ENCODE data around the gene ATPAF2.

ATPAF2 gene

DNA sequence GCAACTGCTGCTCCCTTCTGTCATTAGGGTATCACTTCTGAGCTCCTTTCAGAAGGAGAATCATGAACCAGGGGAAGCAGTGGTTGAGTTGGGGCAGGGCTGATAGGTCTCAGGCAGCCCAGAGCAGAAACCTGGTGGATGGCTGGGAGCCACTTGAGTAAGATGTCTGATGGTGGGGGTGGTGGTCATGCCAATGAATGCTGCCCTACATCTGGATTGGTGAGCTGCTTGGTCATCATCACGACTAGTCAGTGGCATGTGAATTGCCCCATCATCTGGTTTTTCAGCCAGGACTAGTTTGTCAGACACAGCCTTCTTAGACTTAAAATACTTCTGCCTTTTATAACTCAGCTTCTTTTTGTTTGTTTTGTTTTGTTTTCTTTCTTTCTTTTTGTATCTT, 2.8 kb upstream of the ATPAF2 start:
- Histone ChIP-seq H3K79me1 (replicated peaks; ENCODE audit: low read length, poor library complexity, severe bottlenecking) (peaks cover 47% of the 10 kb centered on the region), H2AFZ (ENCODE audit: low read depth, low read length) (no peak overlapping the region), H3K27me3 (ENCODE audit: control insufficient read depth in 1 of 2, insufficient read depth in 1 of 2, low read length in 2 of 2) (no peaks in the 10 kb centered on the region), H3K27ac (ENCODE audit: low read length, poor library complexity, severe bottlenecking) (no peak overlapping the region), H3K4me1 (ENCODE audit: control insufficient read depth, insufficient read depth, low read depth, low read length) (peaks cover 25% of the 10 kb centered on the region), H2BK15ac (ENCODE audit: low read depth, poor library complexity, severe bottlenecking) (no peak overlapping the region), H3K18ac (ENCODE audit: low read depth in 1 of 2, low read length in 2 of 2) (no peak overlapping the region), H3K9me3 (ENCODE audit: control insufficient read depth, low read length) (no peaks in the 10 kb centered on the region), H3K9ac (ENCODE audit: low read length) (peak overlapping the region; percentile 75), H3K36me3 (ENCODE audit: control insufficient read depth in 1 of 2, insufficient read depth in 2 of 2, low read depth in 1 of 2, low read length in 2 of 2) (peaks cover 0 to 26% of the 10 kb centered on the region in 2 experiments), H2BK120ac (ENCODE audit: low read depth, low read length) (no peak overlapping the region), H4K8ac (ENCODE audit: low read length) (no peak overlapping the region), H3K4me3 (ENCODE audit: insufficient read depth in 1 of 2, low read depth in 1 of 2, low read length in 2 of 2) (peak overlapping the region in 1 of 2 experiments; percentile 16), H2BK12ac (ENCODE audit: low read length in 2 of 2) (no peak overlapping the region), H2AK5ac (ENCODE audit: low read length, severe bottlenecking) (peak overlapping the region; percentile 36), H3K23ac (ENCODE audit: low read length in 2 of 2) (no peak overlapping the region), H3K4me2 (ENCODE audit: low read length, poor library complexity, severe bottlenecking) (no peak overlapping the region), H3K14ac (ENCODE audit: low read length in 2 of 2) (no peak overlapping the region), H2BK5ac (ENCODE audit: low read depth, low read length, poor library complexity, severe bottlenecking) (no peak overlapping the region), H4K91ac (ENCODE audit: low read length) (no peak overlapping the region), H3K4ac (ENCODE audit: low read depth in 1 of 2, low read length in 2 of 2) (no peak overlapping the region)
- peak; percentile 68 for DNase-seq
- 80% methylated on average over 1 of the region's 1 CpG for whole genome bisulfite sequencing

- no peak overlapping the region for H2BK120ac ChIP-seq (ENCODE audit: low read depth, low read length)
- H3K4me2 ChIP-seq (ENCODE audit: low read length, poor library complexity, severe bottlenecking) = peak overlapping the region; percentile 67
- H4K91ac ChIP-seq (ENCODE audit: low read length) = no peak overlapping the region
- no peak overlapping the region for H3K27ac ChIP-seq (ENCODE audit: low read length, poor library complexity, severe bottlenecking)
- WGBS = 48% methylated on average over 6 of the region's 6 CpGs
- peaks cover 0 to 15% of the 10 kb centered on the region in 2 experiments for H3K36me3 ChIP-seq (ENCODE audit: control insufficient read depth in 1 of 2, insufficient read depth in 2 of 2, low read depth in 1 of 2, low read length in 2 of 2)
- no peak overlapping the region for H2BK15ac ChIP-seq (ENCODE audit: low read depth, poor library complexity, severe bottlenecking)
- peak overlapping the region; percentile 89 to 93 for H3K4me3 ChIP-seq (ENCODE audit: insufficient read depth in 1 of 2, low read depth in 1 of 2, low read length in 2 of 2)
- peak overlapping the region in 1 of 2 experiments; percentile 5 for H3K4ac ChIP-seq (ENCODE audit: low read depth in 1 of 2, low read length in 2 of 2)
- H3K79me1 ChIP-seq (replicated peaks; ENCODE audit: low read length, poor library complexity, severe bottlenecking) = peaks cover 51% of the 10 kb centered on the region
- H3K14ac ChIP-seq (ENCODE audit: low read length in 2 of 2) = no peak overlapping the region
- peak overlapping the region; percentile 26 for H2AK5ac ChIP-seq (ENCODE audit: low read length, severe bottlenecking)
- no peak overlapping the region for H2AFZ ChIP-seq (ENCODE audit: low read depth, low read length)
- H4K8ac ChIP-seq (ENCODE audit: low read length) = no peak overlapping the region
- DNase-seq = no peak
- H3K27me3 ChIP-seq (ENCODE audit: control insufficient read depth in 1 of 2, insufficient read depth in 1 of 2, low read length in 2 of 2) = no peaks in the 10 kb centered on the region
- H3K9me3 ChIP-seq (ENCODE audit: control insufficient read depth, low read length) = no peaks in the 10 kb centered on the region
- H2BK5ac ChIP-seq (ENCODE audit: low read depth, low read length, poor library complexity, severe bottlenecking) = no peak overlapping the region
- H3K23ac ChIP-seq (ENCODE audit: low read length in 2 of 2) = peak overlapping the region in 1 of 2 experiments; percentile 1
- H2BK12ac ChIP-seq (ENCODE audit: low read length in 2 of 2) = no peak overlapping the region
- peak overlapping the region; percentile 92 for H3K9ac ChIP-seq (ENCODE audit: low read length)
- H3K4me1 ChIP-seq (ENCODE audit: control insufficient read depth, insufficient read depth, low read depth, low read length) = peaks cover 16% of the 10 kb centered on the region
- H3K18ac ChIP-seq (ENCODE audit: low read depth in 1 of 2, low read length in 2 of 2) = no peak overlapping the region
These were observed 1.4 kb upstream of the ATPAF2 start for GRCh38 chr17:18040261-18040858.

DNA sequence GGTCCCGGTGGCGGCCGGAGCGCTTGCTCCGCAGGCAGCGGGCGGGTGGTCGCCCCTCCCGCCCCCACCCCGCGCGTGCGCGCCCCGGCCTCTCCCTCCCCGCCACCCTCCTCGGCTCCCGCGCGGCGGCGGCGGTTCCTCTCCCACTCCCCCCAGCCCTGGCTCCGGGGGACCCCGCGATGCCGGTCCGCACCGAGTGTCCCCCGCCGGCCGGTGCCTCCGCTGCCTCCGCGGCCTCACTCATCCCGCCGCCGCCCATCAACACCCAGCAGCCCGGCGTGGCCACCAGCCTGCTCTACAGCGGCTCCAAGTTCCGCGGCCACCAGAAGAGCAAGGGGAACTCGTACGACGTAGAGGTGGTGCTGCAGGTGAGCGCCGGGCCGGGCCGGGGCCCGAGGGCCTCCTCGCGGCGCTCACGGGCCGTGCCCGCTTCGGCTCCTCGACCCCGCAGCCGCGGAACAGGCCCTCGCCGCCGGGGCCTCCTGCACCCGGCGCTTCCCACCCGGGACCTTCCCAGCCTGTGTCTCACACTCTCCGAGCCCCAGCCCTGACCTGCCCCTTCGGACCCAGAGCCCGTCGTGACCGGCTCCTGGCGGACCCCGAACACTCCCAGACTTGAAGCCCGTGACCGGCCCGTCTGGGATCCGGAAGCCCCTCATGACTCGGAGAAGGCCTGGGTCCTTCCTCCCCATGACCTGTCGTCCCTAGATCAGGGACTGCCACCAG, 730 bp upstream of the ATPAF2 start:
- peak overlapping the region in 1 of 2 experiments; percentile 51 for H3K14ac ChIP-seq (ENCODE audit: low read length in 2 of 2)

GRCh38 chr17:18038149-18038850, 668 bp downstream of the ATPAF2 start:
- Histone ChIP-seq H4K8ac (ENCODE audit: low read length) (peak overlapping the region; percentile 78), H2BK12ac (ENCODE audit: low read length in 2 of 2) (no peak overlapping the region), H3K9ac (ENCODE audit: low read length) (peak overlapping the region; percentile 91), H2BK15ac (ENCODE audit: low read depth, poor library complexity, severe bottlenecking) (peak overlapping the region; percentile 54), H3K27ac (ENCODE audit: low read length, poor library complexity, severe bottlenecking) (no peak overlapping the region), H2AFZ (ENCODE audit: low read depth, low read length) (peak overlapping the region; percentile 89), H3K79me1 (replicated peaks; ENCODE audit: low read length, poor library complexity, severe bottlenecking) (peaks cover 48% of the 10 kb centered on the region), H3K4ac (ENCODE audit: low read depth in 1 of 2, low read length in 2 of 2) (peak overlapping the region in 1 of 2 experiments; percentile 40), H3K18ac (ENCODE audit: low read depth in 1 of 2, low read length in 2 of 2) (no peak overlapping the region), H3K27me3 (ENCODE audit: control insufficient read depth in 1 of 2, insufficient read depth in 1 of 2, low read length in 2 of 2) (no peaks in the 10 kb centered on the region), H3K4me1 (ENCODE audit: control insufficient read depth, insufficient read depth, low read depth, low read length) (peaks cover 16% of the 10 kb centered on the region), H3K9me3 (ENCODE audit: control insufficient read depth, low read length) (no peaks in the 10 kb centered on the region), H3K14ac (ENCODE audit: low read length in 2 of 2) (no peak overlapping the region), H3K4me2 (ENCODE audit: low read length, poor library complexity, severe bottlenecking) (peak overlapping the region; percentile 66), H2BK120ac (ENCODE audit: low read depth, low read length) (no peak overlapping the region), H2BK5ac (ENCODE audit: low read depth, low read length, poor library complexity, severe bottlenecking) (no peak overlapping the region), H3K36me3 (ENCODE audit: control insufficient read depth in 1 of 2, insufficient read depth in 2 of 2, low read depth in 1 of 2, low read length in 2 of 2) (no peaks in the 10 kb centered on the region), H2AK5ac (ENCODE audit: low read length, severe bottlenecking) (no peak overlapping the region), H3K23ac (ENCODE audit: low read length in 2 of 2) (no peak overlapping the region), H3K4me3 (ENCODE audit: insufficient read depth in 1 of 2, low read depth in 1 of 2, low read length in 2 of 2) (peak overlapping the region; percentile 92 to 93), H4K91ac (ENCODE audit: low read length) (peak overlapping the region; percentile 54)
- 2% methylated on average over 11 of the region's 13 CpGs for WGBS
- peak; percentile 11 for DNase-seq

More for the DNA sequence above, 730 bp upstream of the ATPAF2 start:
- H3K4me2 ChIP-seq (ENCODE audit: low read length, poor library complexity, severe bottlenecking) = peak overlapping the region; percentile 67
- no peak overlapping the region for H2AK5ac ChIP-seq (ENCODE audit: low read length, severe bottlenecking)
- H3K9me3 ChIP-seq (ENCODE audit: control insufficient read depth, low read length) = no peaks in the 10 kb centered on the region
- H2BK15ac ChIP-seq (ENCODE audit: low read depth, poor library complexity, severe bottlenecking) = no peak overlapping the region
- peaks cover 49% of the 10 kb centered on the region for H3K79me1 ChIP-seq (replicated peaks; ENCODE audit: low read length, poor library complexity, severe bottlenecking)
- H3K23ac ChIP-seq (ENCODE audit: low read length in 2 of 2) = peak overlapping the region; percentile 68 to 79
- no peak overlapping the region for H2BK5ac ChIP-seq (ENCODE audit: low read depth, low read length, poor library complexity, severe bottlenecking)
- peaks cover 16% of the 10 kb centered on the region for H3K4me1 ChIP-seq (ENCODE audit: control insufficient read depth, insufficient read depth, low read depth, low read length)
- WGBS = under 1% methylated on average over 64 of the region's 81 CpGs
- peak overlapping the region; percentile 89 to 93 for H3K4me3 ChIP-seq (ENCODE audit: insufficient read depth in 1 of 2, low read depth in 1 of 2, low read length in 2 of 2)
- H3K27me3 ChIP-seq (ENCODE audit: control insufficient read depth in 1 of 2, insufficient read depth in 1 of 2, low read length in 2 of 2) = no peaks in the 10 kb centered on the region
- H2AFZ ChIP-seq (ENCODE audit: low read depth, low read length) = peak overlapping the region; percentile 77
- peak overlapping the region; percentile 55 for H4K8ac ChIP-seq (ENCODE audit: low read length)
- peak overlapping the region; percentile 70 for H4K91ac ChIP-seq (ENCODE audit: low read length)
- H2BK120ac ChIP-seq (ENCODE audit: low read depth, low read length) = peak overlapping the region; percentile 24
- peak overlapping the region; percentile 56 to 82 for H3K18ac ChIP-seq (ENCODE audit: low read depth in 1 of 2, low read length in 2 of 2)
- H3K4ac ChIP-seq (ENCODE audit: low read depth in 1 of 2, low read length in 2 of 2) = peak overlapping the region; percentile 19 to 48
- peak; percentile 30 for DNase-seq
- peak overlapping the region; percentile 92 for H3K9ac ChIP-seq (ENCODE audit: low read length)
- peak overlapping the region in 1 of 2 experiments; percentile 58 for H2BK12ac ChIP-seq (ENCODE audit: low read length in 2 of 2)
- H3K27ac ChIP-seq (ENCODE audit: low read length, poor library complexity, severe bottlenecking) = no peak overlapping the region
- peaks cover 0 to 8% of the 10 kb centered on the region in 2 experiments for H3K36me3 ChIP-seq (ENCODE audit: control insufficient read depth in 1 of 2, insufficient read depth in 2 of 2, low read depth in 1 of 2, low read length in 2 of 2)

All from mesenchymal stem cell (in vitro differentiated cells and primary cell).